Heart right ventricle (tissue), 16 donors: Measurements from ENCODE around the gene PRPF6. TPM values are rescaled to one million over a fixed set of nuclear protein-coding genes. Genes with fewer than 3 reads are reported as not detected.
A peak's percentile ranks its signal among the peaks of the same experiment; 100 is the strongest.

Experiments used
- ATAC-seq, 8 donors: fragments of 200-7000 bp; cut with Tn5 transposase; one replicate each; pipeline ENCODE4 v1.9.1; 2020; ENCODE audit warnings: mild to moderate bottlenecking in 8 of 8, moderate library complexity in 8 of 8, moderate number of reproducible peaks in 1 of 8
- DNase-seq, 2 donors: peaks; one replicate each; pipeline ENCODE4 v3.0.0-alpha.2; 2020
- H3K27ac ChIP-seq, 10 donors: fragments of 200-600 bp; sonication (generic) in 2 of 10; one replicate each; pipeline versions ENCODE4 v1.5.0 to v1.8.0; 2020 to 2022; ENCODE audit warnings: mild to moderate bottlenecking in 3 of 10
- H3K27me3 ChIP-seq, 7 donors: fragments of 200-600 bp; one replicate each; pipeline ENCODE4 v1.8.0; 2021 to 2022; ENCODE audit warnings: mild to moderate bottlenecking in 2 of 7
- H3K36me3 ChIP-seq, 9 donors: fragments of 200-600 bp; sonication (generic) in 1 of 9; one replicate each; pipeline versions ENCODE4 v1.5.0 to v1.8.0; 2020 to 2022; ENCODE audit warnings: mild to moderate bottlenecking in 2 of 9
- H3K4me1 ChIP-seq, 9 donors: fragments of 200-600 bp; sonication (generic) in 1 of 9; one replicate each; pipeline versions ENCODE4 v1.5.0 to v1.8.0; 2020 to 2022; ENCODE audit warnings: mild to moderate bottlenecking in 4 of 9
- H3K4me3 ChIP-seq, 10 donors: fragments of 200-600 bp; sonication (generic) in 2 of 10; one replicate each; pipeline versions ENCODE4 v1.5.0 to v1.8.0; 2020 to 2022; ENCODE audit warnings: mild to moderate bottlenecking in 7 of 10, moderate library complexity in 2 of 10
- H3K9me3 ChIP-seq, 11 donors: fragments of 200-600 bp in 10 of 11; sonication (generic) in 2 of 11; one replicate each; pipeline versions ENCODE4 v1.5.0 to v1.8.0; 2013 to 2022; ENCODE audit warnings: mild to moderate bottlenecking in 2 of 11, control low read depth in 1 of 11, moderate library complexity in 1 of 11
- CTCF ChIP-seq, 9 donors: fragments of 200-600 bp; sonication (generic) in 2 of 9; IDR thresholded peaks; one replicate each; pipeline versions ENCODE4 v1.5.0 to v1.8.0; 2021 to 2022; ENCODE audit warnings: antibody characterized with exemption in 9 of 9, mild to moderate bottlenecking in 5 of 9, moderate library complexity in 1 of 9
- WGBS, 2 donors: extraction: QIAGEN DNeasy Blood & Tissue Kit; methylation state at CpG; one replicate each; pipeline ENCODE4 v1.1.7; 2013; ENCODE audit warnings: inconsistent platforms in 1 of 2; 5-methylcytosine and 5-hydroxymethylcytosine counted together
- intact Hi-C, 10 donors: fragments of 100-400 bp; cut with DNase I; formaldehyde crosslinking; loops; one replicate each; pipeline versions ENCODE4 v1.11.1 to v1.14.2; 2022
- polyA plus RNA-seq, 2 donors: library from polyadenylated mRNA; stranded (reverse); fragments of 200-250 nt; gene quantifications; one replicate each; pipeline ENCODE4 v1.2.3, GENCODE V29; 2013
- total RNA-seq, 10 donors: library from RNA; stranded (reverse); fragmentation: NEBNext Ultra II Directional in 3 of 10; extraction: Animal tissue kit (Norgen Biotek cat#: 25700) in 3 of 10; gene quantifications; one replicate each; pipeline versions ENCODE4 v1.2.1 to v1.2.4, GENCODE V29; 2021 to 2023
- donor health status: Arrhythmogenic right ventricular cardiomyopathy.
- donor health status: ischemic (EF 13 %, LVEDD 7.1; RV severe dilation, severe dysfunction).
- donor health status: healthy with polysubstance abuse.
- donor health status: DM: no; HTN: yes; CAD: no.
- donor health status: DM: no; HTN: no; CAD: no.
- donor health status: ischemic (EF 25% LVEDD 6.9; RV normal size, moderate dysfunction).
- donor health status: ischemic (EF 25% LVEDD 5.7; RV mildly dilated, moderate dysfunction).
- donor health status: healthy.
- donor health status: DM: yes; HTN: yes; CAD: no.
- donor health status: Ischemic cardiomyopathy.
- donor health status: ischemic (EF 35%, LVEDD 5.7; RV mildly dilated, moderate dysfunction).
- donor health status: nonischemic (EF 11% LVEDD 7.7; RV severe dilation, severe dysfunction).
- donor health status: DM: yes; HTN: yes; CAD: no.
- donor health status: PGD.
- donor health status: ischemic (EF 29% LVEDD 5.4; RV normal size, mild dysfunction).
- donor health status: nonischemic (EF 23%, LVEDD 6.1; RV moderate dilation, normal function).

Gene PRPF6
- total and polyA plus RNA-seq, 12 donors: 27.8 to 53.6 (median 48.1) TPM

DNA sequence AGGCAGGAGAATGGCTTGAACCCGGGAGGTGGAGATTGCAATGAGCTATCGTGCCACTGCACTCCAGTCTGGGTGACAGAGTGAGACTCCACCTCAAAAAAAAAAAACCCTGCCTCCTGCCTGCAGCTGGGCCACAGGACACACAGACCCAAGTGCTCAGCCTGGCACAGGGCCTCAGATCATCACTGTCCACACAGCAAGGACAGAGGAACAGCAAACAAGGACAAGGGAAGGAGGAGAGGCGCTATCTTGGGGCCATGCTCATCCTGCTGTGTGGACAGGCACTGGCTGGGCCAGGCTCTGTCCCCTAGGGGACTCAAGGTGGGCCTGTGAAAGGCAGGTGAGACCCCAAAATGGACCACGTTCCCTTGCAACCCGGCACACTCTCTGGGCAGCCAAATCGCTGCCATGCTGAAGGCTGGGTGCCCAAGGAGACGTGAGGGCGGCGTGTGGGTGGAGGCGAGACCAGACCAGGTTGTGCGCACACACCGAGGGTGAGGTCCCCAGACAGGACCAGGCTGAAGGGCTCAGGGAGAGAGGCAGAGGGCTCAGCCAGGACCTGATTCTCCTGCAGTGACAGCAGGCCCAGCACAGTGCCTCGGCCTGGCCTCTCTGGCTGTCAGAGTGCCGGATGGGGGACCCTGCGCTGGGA lies 33.8 kb upstream of the PRPF6 start:
- DNase-seq: peak in 1 of 2 donors; percentile 50
- no peak overlapping the region for H3K4me3 ChIP-seq
- peak in 2 of 9 donors; percentile 14 to 17 for TF ChIP-seq CTCF (IDR thresholded peaks at IDR 0.05)
- H3K36me3 ChIP-seq: peaks cover 0 to 43% (median 29%) of the 10 kb centered on the region in 9 donors
- peaks cover 39 to 98% (median 82%) of the 10 kb centered on the region in 9 donors for H3K4me1 ChIP-seq
- intact Hi-C loops: no loop called here
- no peaks in the 10 kb centered on the region for H3K9me3 ChIP-seq
- peak overlapping the region; percentile 36 to 98 (median 76) for H3K27ac ChIP-seq
- H3K27me3 ChIP-seq: no peaks in the 10 kb centered on the region
- 53 to 79% methylated on average over 15 of the region's 15 CpGs for WGBS, 2 donors
- ATAC-seq: peak in 3 of 8 donors; percentile 4 to 5 (median 4)

DNA sequence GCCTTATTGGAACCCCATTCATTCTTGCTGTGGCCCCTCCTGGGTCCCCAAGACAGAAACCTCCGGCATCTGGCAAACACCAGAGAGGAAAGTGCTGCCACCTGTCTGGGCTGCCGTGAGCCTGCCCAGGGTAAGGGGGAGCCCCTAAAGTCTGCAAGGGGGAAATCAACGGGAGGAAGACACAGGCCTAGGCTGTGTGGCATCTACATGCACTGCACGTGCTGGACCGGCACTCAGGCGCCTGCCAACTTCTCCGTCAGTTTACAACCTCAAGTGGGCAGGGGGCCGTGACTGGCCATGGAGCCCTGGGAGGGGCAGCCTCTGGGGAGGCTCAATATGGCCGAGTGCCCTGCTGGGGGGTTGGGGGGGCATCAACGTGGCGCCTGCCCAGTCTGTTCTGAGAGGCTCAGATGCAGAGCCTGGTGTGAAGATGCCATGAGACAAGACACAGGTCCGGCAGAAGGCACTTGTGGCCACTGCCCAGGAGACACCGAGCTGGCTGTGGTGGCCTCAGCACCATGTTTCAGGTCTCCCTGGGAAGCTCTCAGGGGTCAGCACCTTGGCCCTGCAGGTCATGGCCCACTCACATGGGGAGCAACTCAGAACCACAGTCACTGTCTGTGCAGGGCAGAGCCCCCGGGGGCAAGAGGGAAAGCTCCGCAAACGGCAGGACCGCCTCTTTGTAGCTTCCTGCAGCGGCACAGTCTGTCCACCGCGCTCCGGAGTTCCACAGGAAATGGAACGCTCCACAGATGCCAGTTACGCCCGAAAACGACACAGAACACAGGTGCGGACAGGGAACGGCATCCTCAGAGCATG lies 33.1 kb upstream of the PRPF6 start:
- peaks cover 42 to 98% (median 84%) of the 10 kb centered on the region in 9 donors for H3K4me1 ChIP-seq

GRCh38 chr20:63950701-63951397 lies 30.1 kb upstream of the PRPF6 start:
- DNase-seq (no peak), ATAC-seq (peak; percentile 6 to 51 (median 32))
- Histone ChIP-seq H3K9me3 (no peaks in the 10 kb centered on the region), H3K4me3 (peak overlapping the region in 9 of 10 donors; percentile 5 to 46 (median 36)), H3K4me1 (peaks cover 41 to 98% (median 90%) of the 10 kb centered on the region in 9 donors), H3K36me3 (peaks cover 0 to 9% (median 1%) of the 10 kb centered on the region in 9 donors), H3K27ac (peak overlapping the region; percentile 34 to 98 (median 93)), H3K27me3 (no peaks in the 10 kb centered on the region)
- no peak for TF ChIP-seq CTCF (IDR thresholded peaks at IDR 0.05)
- intact Hi-C loops: no loop called here
- 39 to 59% methylated on average over 20 of the region's 20 CpGs for WGBS, 2 donors

More for the DNA sequence above, 33.1 kb upstream of the PRPF6 start:
- no peak for TF ChIP-seq CTCF (IDR thresholded peaks at IDR 0.05)
- ATAC-seq (no peak), DNase-seq (peak in 1 of 2 donors; percentile 26)
- Histone ChIP-seq H3K27ac (peak overlapping the region; percentile 36 to 98 (median 76)), H3K4me3 (peak overlapping the region in 1 of 10 donors; percentile 25), H3K9me3 (no peaks in the 10 kb centered on the region), H3K36me3 (peaks cover 0 to 37% (median 27%) of the 10 kb centered on the region in 9 donors), H3K27me3 (no peaks in the 10 kb centered on the region)
- intact Hi-C loops: no loop called here
- WGBS, 2 donors: 36 to 57% methylated on average over 27 of the region's 27 CpGs
